Glomerular visceral epithelial cell (primary cell): ENCODE results near the gene LIMS4.
"Not testable (repeated sequence)": the region's sequence is repeated elsewhere in the genome, so short reads cannot be mapped to it uniquely, and the experiment has no call there.

Experiments used
- DNase-seq: peaks from one replicate; pipeline ENCODE4 v3.0.0-alpha.2; 2016; ENCODE audit errors: extremely low spot score

LIMS4 gene, protein sequence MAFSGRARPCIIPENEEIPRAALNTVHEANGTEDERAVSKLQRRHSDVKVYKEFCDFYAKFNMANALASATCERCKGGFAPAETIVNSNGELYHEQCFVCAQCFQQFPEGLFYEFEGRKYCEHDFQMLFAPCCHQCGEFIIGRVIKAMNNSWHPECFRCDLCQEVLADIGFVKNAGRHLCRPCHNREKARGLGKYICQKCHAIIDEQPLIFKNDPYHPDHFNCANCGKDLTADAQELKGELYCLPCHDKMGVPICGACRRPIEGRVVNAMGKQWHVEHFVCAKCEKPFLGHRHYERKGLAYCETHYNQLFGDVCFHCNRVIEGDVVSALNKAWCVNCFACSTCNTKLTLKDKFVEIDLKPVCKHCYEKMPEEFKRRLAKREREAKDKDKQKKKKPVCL

GRCh38 chr2:110472171-110473058 lies at the start of gene LIMS4:
LIMS4 (minus strand) TSS chr2:110472816; CDS start chr2:110472778, 38 bp downstream.
- DNase-seq: not testable (repeated sequence)

- DNase-seq: not testable (repeated sequence)
Observed at GRCh38 chr2:110499755-110500377, 27.2 kb upstream of the LIMS4 start.

DNA sequence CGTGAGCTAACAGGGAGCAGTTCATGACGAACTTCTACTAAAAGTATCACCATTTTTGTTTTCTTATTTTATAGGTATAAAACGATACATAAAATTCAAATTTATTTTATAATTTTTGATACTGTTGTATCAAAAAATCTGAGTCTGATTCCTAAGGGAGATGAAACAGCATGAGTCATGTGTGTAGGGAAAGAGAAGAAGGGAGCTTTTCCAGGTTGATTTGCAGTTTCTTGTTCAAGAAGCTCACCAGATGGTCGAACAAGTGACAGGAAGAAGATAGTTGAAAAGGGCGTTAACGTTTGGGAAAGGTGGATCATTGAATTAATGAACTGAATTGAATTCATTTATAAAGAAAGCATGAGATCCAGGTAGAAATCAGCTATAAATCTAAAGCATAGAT lies 23.4 kb upstream of the LIMS4 start:
- DNase-seq: not testable (repeated sequence)

DNA sequence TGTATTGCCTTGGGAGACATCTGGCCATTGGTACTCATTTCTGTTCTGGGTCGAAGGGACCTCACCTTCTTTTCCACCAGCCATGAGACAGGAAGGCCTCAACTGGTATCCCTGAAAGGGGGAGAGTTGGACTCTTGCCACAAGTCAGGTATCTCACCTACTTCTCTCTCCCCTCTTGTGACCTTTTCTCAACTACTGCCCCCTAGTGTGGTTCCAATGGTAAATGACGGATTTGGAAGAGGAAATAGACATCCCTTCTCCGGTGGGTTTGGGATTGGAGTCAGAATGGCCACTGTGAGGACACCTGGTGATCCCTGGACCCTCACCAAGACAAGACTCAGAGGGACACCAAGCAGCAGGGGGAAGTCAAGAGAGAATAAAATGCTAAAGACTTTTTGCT lies 21.9 kb upstream of the LIMS4 start:
- not testable (repeated sequence) for DNase-seq

DNA sequence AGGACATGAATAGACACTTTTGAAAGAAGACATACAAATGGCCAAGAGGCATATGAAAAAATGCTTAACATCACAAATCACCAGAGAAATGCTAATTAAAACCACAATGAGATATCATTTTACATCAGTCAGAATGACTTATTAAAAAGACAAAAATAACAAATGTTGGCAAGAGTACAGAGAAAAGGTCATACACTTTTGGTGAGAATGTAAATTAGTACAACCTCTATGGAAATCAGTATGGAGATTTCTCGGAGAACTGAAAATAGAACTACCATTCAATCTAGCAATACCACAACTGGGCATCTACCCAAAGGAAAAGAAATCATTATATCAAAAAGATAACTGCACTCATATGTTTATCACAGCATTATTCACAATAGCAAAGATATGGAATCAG lies 16.4 kb upstream of the LIMS4 start:
- DNase-seq: not testable (repeated sequence)

DNA sequence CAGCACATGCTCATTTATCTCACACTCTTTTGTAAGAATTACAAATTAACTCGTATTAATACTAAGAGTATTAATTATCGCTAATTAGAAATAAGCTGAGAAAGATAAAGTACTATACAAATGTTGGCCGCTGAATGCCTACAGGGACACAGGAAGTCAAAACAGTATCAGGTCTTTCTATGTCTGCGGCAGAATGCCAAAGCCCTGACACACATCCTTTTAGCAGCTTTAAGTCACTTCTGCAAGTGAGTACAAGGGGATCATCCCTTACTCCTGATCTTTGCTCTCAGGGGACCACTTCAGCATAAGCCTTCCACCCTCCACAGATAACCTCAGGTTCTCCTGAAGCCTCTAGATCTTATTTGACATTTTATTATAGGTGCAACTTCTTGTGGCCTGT lies 10.1 kb upstream of the LIMS4 start:
- not testable (repeated sequence) for DNase-seq

GRCh38 chr2:110481200-110481599 lies 8.6 kb upstream of the LIMS4 start:
- not testable (repeated sequence) for DNase-seq

GRCh38 chr2:110480084-110480483 lies 7.5 kb upstream of the LIMS4 start:
- DNase-seq: not testable (repeated sequence)

GRCh38 chr2:110477370-110477769 lies 4.8 kb upstream of the LIMS4 start:
- not testable (repeated sequence) for DNase-seq

DNA sequence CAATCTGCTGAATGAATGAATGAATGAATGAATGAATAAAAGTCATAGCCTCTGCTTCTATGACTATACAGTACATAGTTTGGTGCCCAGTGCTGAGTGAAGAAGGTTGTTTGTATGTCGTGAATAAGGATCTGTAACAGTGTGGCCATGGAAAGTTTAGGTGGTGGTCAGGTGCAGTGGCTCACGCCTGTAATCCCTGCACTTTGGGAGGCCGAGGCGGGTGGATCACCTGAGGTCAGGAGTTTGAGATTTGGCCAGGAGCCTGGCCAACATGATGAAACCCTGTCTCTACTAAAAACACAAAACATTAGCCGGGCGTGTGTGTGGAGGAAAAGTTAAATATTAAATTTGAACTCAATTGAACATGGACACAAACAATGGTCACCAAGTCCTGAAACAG lies 4.3 kb upstream of the LIMS4 start:
- not testable (repeated sequence) for DNase-seq

- not testable (repeated sequence) for DNase-seq
Observed at GRCh38 chr2:110475627-110476359, 3.2 kb upstream of the LIMS4 start.

DNA sequence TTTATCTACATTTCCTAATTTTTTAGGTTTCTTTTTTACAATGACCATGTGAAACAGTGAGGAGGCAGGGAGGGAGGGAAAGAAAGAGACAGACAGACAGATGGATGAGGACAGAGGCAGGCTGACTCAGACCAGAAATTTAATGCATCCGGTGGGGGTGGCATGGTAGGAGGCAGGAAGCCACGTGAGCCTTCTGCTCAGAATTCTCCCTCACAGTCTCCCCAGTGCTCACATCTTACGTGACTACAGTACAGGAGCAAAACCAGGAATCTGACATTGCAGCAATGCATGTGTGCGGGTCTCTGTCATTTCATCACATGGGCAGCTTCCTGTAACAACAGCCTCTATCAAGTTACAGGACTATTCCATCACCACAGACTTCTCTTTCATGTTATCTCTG lies 2.3 kb upstream of the LIMS4 start:
- not testable (repeated sequence) for DNase-seq

GRCh38 chr2:110473059-110473358 lies 393 bp upstream of the LIMS4 start:
- DNase-seq: not testable (repeated sequence)

- not testable (repeated sequence) for DNase-seq
Observed at GRCh38 chr2:110468921-110469320, 3.7 kb downstream of the LIMS4 start.

- DNase-seq: not testable (repeated sequence)
Observed at GRCh38 chr2:110465312-110465711, 7.3 kb downstream of the LIMS4 start.

- DNase-seq: not testable (repeated sequence)
Observed at GRCh38 chr2:110462458-110462857, 10.2 kb downstream of the LIMS4 start.

DNA sequence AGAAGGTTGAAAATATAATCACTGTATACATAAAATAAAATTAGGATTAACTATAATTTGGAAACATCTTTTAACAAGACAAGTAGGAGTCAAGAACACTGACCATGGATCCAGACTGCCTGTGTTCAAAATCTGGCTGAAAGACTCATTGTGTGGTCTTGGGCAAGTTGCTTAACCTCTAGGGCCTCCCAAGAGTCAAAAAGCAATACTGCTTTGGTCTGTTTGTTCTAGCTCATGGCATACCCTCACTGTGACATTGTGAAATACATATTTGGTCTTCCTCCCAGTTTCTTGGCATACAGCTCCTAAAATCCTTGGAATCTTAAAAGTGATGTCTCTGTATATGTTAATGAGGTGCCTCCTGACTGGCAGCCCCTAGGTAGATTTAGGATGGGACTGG lies 12.3 kb downstream of the LIMS4 start:
- DNase-seq: not testable (repeated sequence)

DNA sequence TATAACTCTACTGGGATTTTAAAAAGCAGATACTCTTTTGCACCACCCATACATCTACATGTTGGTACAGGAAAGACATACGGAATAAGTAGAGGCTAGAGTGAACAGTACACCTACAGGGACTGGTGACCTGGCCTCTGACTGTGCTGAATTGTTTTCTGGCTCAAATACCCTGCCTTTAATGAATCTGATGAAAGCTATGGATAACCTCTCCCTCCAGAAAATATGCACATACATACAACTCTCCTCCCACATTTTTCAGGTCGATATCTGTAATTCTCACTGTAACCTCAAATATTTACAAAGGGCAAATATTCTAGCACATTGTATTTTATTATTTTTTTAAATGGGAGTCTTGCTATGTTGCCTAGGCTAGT lies 15.4 kb downstream of the LIMS4 start:
- DNase-seq: not testable (repeated sequence)

GRCh38 chr2:110456291-110457213 lies 16.1 kb downstream of the LIMS4 start:
- DNase-seq: not testable (repeated sequence)

GRCh38 chr2:110455080-110455670 lies 17.4 kb downstream of the LIMS4 start:
- not testable (repeated sequence) for DNase-seq
